ENCODE measurements around the gene TCAP. TPM values are rescaled to one million over a fixed set of nuclear protein-coding genes. Genes with fewer than 3 reads are reported as not detected.

The TCAP gene
- total RNA-seq, 3 donors from 2014 or later (not counting 1 experiment from before 2014, with no cell fraction given), result 1.3 to 3.8 (median 2.4) TPM

DNA sequence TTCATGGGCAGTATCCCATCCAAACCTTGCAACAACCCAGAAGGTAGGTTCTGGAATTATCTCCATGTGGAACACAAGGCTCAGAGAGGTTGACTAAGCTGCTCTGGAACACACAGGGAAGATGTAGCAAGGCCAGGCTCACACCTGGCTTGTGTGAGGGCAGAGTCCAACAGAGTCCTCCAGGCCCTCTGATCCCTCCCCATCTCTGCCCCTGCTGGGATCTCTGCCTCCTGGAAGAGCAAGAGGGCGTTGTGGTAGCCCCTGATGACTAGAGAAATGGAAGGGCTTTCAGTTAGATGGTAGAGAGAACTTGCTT, 45.4 kb upstream of the TCAP start:
- Mint-ChIP-seq H3K27me3 (ENCODE audit: low read depth in 2 of 2) (peaks cover 9 to 17% of the 10 kb centered on the region in 2 donors), H3K9me3 (no peaks in the 10 kb centered on the region), H3K4me1 (peaks cover 23 to 27% of the 10 kb centered on the region in 2 donors), H3K27ac (no peak overlapping the region), H3K36me3 (no peaks in the 10 kb centered on the region), H3K4me3 (no peak overlapping the region)
- Histone ChIP-seq H3K27me3 (ENCODE audit: control insufficient read depth, insufficient read depth, low read length) (peaks cover 5% of the 10 kb centered on the region), H3K27ac (ENCODE audit: low read length) (no peak overlapping the region), H3K36me3 (ENCODE audit: control insufficient read depth, insufficient read depth, low read length) (no peaks in the 10 kb centered on the region), H3K4me1 (ENCODE audit: control insufficient read depth, insufficient read depth, low read length) (peaks cover 35% of the 10 kb centered on the region), H3K9me3 (ENCODE audit: control insufficient read depth, insufficient read depth, low read length) (no peaks in the 10 kb centered on the region), H3K4me3 (ENCODE audit: low read length) (no peak overlapping the region)
- 63% methylated on average over 1 of the region's 1 CpG for WGBS (ENCODE audit: insufficient coverage)
- TF ChIP-seq CTCF (IDR thresholded peaks at IDR 0.05), result no peak
- ATAC-seq (no peak), DNase-seq (no peak)
- intact Hi-C loops (cut with micrococcal nuclease), result loop anchor here (5.0 kb wide), 1 partner anchor 48 kb away; the partner anchor contains the start of genes PNMT and TCAP

- Histone ChIP-seq H3K27ac (ENCODE audit: low read length) (peak overlapping the region; percentile 5), H3K36me3 (ENCODE audit: control insufficient read depth, insufficient read depth, low read length) (no peaks in the 10 kb centered on the region), H3K9me3 (ENCODE audit: control insufficient read depth, insufficient read depth, low read length) (no peaks in the 10 kb centered on the region), H3K4me3 (ENCODE audit: low read length) (no peak overlapping the region), H3K27me3 (ENCODE audit: control insufficient read depth, insufficient read depth, low read length) (peaks cover 9% of the 10 kb centered on the region), H3K4me1 (ENCODE audit: control insufficient read depth, insufficient read depth, low read length) (peaks cover 38% of the 10 kb centered on the region)
- peak; percentile 92 to 93 for DNase-seq
- peaks cover 23 to 38% of the 10 kb centered on the region in 2 donors for H3K4me1 Mint-ChIP-seq
- H3K36me3 Mint-ChIP-seq, result no peaks in the 10 kb centered on the region
- peak; percentile 86 to 97 (median 87) for ATAC-seq
- peak overlapping the region in 1 of 2 donors; percentile 36 for H3K27ac Mint-ChIP-seq
- TF ChIP-seq CTCF (IDR thresholded peaks at IDR 0.05), result peak; percentile 100
- peak overlapping the region; percentile 57 for H3K4me3 Mint-ChIP-seq
- peaks cover 10 to 21% of the 10 kb centered on the region in 2 donors for H3K27me3 Mint-ChIP-seq (ENCODE audit: low read depth in 2 of 2)
- no peaks in the 10 kb centered on the region for H3K9me3 Mint-ChIP-seq
- intact Hi-C loops (cut with micrococcal nuclease), result loop anchor here (1.0 to 5.0 kb wide), 6 partner anchors 15 to 406 kb away; partner anchors contain the start of genes IKZF3, PNMT, STARD3 and TCAP
- 14% methylated on average over 25 of the region's 26 CpGs for WGBS (ENCODE audit: insufficient coverage)
These were observed 43.4 kb upstream of the TCAP start for GRCh38 chr17:39621523-39622379.

GRCh38 chr17:39622380-39623006, 42.7 kb upstream of the TCAP start:
- ATAC-seq (peak in 2 of 3 donors; percentile 10 to 16), DNase-seq (peak in 1 of 2 donors; percentile 64)
- Histone ChIP-seq H3K27me3 (ENCODE audit: control insufficient read depth, insufficient read depth, low read length) (peaks cover 8% of the 10 kb centered on the region), H3K36me3 (ENCODE audit: control insufficient read depth, insufficient read depth, low read length) (no peaks in the 10 kb centered on the region), H3K27ac (ENCODE audit: low read length) (peak overlapping the region; percentile 5), H3K9me3 (ENCODE audit: control insufficient read depth, insufficient read depth, low read length) (no peaks in the 10 kb centered on the region), H3K4me3 (ENCODE audit: low read length) (no peak overlapping the region), H3K4me1 (ENCODE audit: control insufficient read depth, insufficient read depth, low read length) (peaks cover 36% of the 10 kb centered on the region)
- Mint-ChIP-seq H3K4me3 (peak overlapping the region; percentile 57), H3K27ac (peak overlapping the region in 1 of 2 donors; percentile 36), H3K27me3 (ENCODE audit: low read depth in 2 of 2) (peaks cover 10 to 23% of the 10 kb centered on the region in 2 donors), H3K4me1 (peaks cover 23 to 39% of the 10 kb centered on the region in 2 donors), H3K36me3 (no peaks in the 10 kb centered on the region), H3K9me3 (no peaks in the 10 kb centered on the region)
- TF ChIP-seq CTCF (IDR thresholded peaks at IDR 0.05), result no peak
- WGBS (ENCODE audit: insufficient coverage), result 48% methylated on average over 16 of the region's 16 CpGs
- intact Hi-C loops (cut with micrococcal nuclease), result loop anchor here (1.0 to 5.0 kb wide), 7 partner anchors 14 to 405 kb away; partner anchors contain the start of genes IKZF3, PNMT, PSMD3 and STARD3

Measured in natural killer cell (primary cell).